ENCODE results near the gene CCDC57.

CCDC57 gene

DNA sequence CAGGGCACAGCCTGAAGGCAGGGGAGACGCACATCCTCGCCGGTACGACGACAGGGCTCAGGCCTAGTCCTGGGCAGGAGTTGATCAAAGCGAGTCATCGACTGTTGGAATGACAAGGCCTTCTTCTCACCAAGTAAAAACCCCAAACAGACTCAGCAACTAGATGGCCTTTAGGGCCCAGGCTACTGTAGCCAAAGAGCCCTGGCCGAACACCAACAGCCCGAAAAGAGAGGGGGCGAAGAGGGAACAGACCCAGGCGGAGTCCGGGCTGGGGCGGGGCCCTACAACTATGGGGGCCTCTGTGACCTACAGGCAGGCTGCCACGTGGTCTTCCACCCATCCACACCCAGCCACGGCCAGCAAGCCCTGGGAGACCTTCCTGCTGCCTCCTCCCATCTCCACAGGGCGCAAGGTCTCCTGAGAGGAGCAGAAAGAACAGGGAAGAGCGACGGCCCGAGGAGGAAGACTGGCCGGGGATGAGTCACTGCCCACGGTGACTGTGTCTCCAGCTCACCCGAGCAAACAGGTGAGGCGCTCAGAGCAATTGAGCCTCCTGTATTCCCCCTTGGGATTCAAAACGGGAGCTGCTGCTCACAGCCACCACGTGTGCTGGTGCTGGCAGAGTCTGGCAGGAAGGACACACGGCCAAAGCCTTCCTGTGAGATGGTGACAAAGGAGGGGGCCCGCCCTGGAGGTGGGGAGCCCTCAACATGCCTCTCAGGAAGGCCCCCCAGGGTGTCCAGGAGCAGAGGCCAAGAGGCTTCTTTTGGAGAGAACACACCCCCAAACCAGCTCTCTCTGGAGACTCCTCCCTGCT, 33.9 kb upstream of the CCDC57 start:
- no peak for DNase-seq (ENCODE audit: low spot score)

DNA sequence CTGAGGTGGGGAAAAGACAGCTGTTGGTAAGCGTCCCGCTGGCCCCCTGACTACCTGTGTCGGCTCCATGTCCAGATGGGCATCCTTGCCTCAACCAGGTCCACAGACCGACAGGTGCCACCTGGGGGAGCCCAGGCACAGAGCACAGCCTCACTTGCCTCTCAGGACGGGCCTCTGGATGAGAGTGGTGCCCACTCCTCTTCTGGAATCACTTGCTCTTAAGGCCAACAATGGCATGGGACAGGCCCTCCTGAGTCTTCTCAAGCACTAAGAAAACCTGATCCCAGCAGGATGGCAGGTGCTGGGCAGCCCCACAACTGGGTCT, 33.4 kb upstream of the CCDC57 start:
- DNase-seq (ENCODE audit: low spot score): no peak

DNA sequence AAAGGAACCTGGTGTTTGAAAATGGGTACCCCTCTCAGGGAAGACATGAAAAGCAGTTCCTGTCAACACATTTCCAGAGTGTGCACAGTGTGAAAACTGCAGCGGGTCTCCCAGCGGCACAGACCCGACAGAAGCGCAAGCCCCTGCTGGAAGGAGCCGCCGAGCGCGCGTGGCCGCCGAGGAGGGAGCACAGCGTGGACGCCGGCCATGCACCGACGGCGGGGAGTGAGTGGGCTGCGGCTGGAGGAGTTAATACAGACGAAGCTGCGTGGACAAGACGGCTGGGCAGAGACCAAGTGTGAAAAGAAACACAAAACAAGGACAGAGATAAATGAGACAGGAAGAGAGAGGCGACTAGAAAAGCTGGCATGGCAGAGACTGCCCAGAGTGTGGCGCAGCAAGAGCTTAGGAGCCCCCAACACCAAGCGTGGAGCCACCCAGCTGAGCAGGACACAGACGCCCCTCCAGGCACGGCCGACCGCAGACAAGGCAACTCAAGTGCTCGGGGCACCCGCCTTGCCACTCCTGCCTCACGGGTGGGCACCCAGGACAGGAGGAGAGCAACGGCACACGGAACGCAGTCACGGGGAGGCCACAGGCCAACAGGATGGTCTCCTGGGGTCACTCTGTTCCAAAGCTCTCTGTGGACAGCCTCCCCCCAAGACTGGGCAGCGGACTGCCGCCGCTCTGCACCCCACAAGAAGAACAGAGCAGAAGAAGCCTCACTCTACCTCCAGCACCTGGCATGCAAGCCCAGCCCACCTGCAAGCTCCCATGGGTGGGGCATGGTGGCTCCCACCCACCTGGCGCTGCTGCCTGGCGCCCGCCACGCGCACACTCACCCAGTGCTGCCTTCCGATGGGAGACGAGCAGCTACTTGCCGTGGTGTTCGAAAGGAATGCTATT, 32.7 kb upstream of the CCDC57 start:
- DNase-seq (ENCODE audit: low spot score): no peak

DNA sequence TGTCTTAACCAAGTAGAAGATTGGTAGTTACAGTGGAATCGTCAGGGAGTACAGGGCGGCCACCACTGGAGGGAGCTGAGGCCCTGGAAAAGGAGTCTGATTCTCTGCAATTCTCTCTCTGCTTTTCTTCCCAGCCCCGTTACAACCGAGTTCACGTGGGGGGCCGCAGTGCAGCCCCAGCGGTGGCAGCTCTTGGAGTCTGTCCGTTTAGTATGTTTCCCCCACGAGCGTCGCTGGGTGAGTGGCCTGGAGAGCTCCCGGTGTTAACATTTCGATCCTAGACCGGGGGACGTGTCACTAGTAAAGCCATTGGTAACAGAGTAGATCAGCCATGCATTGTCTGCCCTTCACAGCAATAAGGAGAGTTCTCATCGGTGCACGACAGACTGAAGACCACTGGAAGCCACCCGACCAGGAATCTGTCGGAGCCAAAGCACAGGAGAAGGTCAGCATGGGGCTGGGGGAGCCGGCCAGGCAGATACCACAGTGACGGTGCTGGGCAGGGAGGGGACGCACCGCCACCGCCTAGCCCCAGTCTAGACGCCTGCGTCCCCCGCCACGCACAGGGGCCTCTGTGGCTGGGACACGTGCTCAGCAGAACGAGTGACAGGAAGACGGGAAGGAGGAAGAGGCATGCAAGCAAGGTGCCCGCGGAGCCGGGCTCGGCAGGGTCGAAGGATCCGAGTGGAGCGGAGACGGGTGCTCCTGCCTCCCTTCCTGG, 31.9 kb upstream of the CCDC57 start:
- no peak for DNase-seq (ENCODE audit: low spot score)

DNA sequence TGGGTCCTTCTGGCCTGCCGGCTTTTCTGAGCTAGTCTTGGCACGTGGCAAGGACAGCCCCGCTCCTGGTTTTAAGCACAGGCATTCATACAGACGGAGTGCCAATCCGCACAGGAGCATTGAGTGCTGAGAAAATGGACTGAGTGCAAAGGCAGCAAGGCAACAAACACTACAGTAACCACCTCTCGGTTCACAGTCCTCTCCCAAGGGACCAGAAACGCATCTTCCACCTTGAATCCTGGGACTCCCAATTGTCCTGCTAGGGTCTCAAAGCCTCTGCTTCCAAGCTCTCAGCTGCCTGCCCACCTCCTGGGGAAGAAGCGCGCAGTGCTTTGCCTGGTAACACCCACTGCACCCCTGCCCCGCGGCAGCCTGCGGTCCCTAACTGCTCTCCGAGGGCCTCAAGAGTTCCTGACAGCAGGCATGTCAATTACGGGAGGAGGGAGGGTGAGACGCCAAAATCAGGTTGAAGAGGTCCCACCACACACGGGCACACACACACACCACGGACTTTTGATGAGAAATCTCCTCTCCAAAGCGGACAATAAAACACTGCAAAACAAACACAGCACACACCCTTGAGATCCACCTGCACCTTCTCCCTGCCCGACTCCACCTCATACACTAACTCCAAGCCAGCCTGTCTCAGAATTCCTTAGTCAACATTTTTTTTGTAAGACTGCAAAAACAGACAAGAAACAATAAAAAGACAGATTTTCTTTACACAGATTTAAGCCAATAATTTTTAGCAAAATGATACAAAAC, 31.2 kb upstream of the CCDC57 start:
- no peak for DNase-seq (ENCODE audit: low spot score)

DNA sequence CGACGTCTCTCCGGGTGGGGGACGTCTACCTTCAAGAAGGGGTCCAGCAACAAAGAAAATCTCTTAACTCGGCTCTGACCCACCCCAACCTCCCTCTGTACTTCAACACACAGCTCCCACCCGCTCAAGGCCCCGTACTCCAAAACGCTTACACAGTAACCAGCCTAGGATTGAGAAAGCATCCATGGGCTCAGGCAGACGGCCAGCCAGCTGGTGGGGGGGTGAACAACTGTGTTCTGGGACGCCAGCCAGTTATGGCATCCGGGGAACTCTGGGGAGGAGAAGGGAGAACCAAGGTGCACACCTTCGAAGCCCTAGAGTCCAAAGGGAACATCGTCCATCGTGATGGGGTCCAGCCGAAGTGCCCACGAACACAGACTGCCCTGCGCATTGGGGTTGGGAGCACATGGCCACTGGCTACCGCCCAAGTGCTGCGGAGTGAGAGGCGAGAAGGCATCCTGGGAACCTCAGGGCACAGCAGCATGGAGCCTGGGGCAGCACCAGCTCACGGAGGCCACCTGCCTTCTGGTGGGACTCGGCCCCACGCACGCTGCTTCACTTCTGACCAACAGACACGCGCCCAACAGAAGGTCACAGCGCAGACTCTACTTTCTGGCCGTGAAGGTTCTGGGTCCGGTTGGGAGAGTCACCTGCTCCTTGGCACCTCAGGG, 30.5 kb upstream of the CCDC57 start:
- no peak for DNase-seq (ENCODE audit: low spot score)

DNA sequence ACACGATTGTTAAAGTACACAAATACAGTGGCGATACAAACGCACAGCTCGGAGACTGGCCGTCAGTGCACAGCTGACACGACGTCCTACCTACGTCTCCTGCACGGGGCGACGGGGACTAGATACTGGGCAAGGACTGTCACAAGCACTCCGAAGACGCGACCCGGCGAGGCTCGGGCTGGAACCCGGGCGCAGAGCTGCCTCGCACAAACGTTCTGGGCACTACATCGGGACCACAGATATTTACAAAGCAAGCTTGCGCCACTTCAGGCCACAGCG, 30.0 kb upstream of the CCDC57 start:
- DNase-seq (ENCODE audit: low spot score): no peak

DNA sequence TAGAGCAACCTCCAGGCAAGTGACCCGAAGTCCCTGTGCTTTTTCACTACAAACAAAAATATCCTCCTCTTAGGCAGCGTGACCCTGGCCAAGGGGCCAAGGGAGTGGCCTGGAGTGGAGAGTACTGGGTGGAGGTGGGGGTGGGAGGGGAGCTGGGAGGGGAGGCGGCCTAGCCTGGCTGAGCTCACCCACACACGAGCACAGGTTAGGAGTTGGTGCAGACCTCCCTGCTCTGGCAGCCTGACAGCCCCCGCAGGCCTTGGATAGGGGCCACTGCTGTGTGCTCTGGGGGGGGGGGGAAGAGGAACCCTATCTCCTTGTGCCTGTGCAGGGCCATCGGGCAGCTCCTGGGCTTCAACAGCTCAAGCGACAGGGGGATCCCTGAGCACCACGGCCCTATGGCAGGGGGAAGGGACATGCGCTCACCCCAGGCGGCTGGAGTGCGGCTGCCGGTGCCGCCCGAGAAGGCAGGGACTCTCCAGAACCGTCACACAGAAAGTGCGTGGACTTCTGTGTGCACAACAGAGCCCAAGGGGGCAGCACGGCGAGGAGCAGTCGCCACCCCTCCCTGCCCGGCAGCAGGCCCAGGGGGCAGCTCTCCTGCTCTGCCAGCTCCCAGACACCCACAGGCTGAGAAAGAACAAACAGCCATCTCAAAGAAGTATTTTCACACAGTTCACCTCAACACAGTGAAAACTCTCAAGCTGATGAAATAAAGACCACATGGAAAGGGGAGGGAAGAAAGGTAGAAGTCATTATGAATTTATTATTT, 29.5 kb upstream of the CCDC57 start:
- DNase-seq (ENCODE audit: low spot score): no peak

DNA sequence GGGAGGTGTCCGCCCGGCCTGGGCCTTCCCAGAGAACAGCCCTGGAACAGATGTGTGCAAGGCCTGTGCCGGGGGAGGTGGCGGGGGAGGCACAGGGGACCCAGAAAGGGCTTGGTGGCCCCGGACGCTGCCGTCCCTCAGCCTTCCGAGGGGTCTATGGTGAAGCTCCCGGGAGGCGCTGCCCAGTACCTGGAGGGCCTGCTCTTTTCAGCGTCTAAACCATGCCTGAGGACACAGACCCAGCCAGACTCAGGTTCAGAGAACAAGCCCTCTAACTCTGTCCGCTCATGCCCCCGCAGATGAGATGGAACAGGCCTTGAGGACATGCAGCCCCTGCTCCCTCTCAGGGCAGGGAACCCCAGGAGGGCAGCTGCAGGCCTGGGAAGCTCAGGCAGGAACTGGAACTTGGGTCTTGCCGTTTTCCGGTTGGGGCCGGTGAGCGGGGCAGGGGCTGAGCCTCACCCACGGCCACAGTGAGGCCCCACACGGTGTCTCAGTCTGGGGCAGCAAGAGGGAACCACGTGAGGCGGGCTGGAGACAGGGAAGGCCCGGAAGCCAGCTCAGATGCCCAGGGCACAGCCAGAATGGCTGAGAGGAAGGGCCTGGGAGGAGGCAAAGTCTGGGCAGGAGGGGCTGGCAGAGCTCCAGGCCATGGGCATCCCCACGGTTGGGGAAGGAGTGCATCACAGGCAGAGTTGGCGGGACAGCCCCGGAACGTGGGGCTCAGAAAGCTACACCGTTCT, 28.7 kb upstream of the CCDC57 start:
- peak; percentile 22 for DNase-seq (ENCODE audit: low spot score)

DNA sequence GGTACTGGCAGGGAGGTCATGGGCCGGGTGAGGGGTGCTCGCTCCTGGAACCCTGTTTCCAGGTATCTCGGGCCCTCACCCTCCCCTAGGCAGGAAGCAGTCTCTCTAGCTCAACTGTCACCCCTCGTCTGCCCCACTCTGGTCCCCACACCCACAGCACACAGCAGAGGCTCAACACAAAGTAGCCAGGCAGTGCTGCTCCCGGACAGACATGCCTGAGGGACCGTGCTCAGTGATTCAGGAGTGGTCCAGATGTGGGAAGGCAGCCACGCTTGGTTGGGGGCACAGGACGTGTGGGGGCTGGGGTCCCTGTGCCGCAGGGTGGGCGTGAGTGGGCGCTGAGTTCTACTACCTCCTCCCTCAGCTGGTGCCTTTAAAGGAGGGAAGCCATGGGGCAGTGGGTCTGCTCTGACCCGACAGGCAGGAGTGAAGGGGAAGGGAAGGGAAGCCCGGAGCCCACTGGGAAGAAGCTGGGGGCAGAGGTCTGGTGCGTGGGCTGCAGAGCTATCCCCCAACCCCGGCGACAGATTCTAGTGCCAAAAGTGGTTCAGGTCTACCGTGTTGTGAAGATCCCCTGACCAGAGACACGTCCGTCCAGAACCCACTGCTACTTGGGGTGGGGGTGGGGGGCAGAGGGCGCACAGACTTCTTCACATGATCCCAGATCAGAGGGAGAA, 28.0 kb upstream of the CCDC57 start:
- DNase-seq (ENCODE audit: low spot score): no peak

DNA sequence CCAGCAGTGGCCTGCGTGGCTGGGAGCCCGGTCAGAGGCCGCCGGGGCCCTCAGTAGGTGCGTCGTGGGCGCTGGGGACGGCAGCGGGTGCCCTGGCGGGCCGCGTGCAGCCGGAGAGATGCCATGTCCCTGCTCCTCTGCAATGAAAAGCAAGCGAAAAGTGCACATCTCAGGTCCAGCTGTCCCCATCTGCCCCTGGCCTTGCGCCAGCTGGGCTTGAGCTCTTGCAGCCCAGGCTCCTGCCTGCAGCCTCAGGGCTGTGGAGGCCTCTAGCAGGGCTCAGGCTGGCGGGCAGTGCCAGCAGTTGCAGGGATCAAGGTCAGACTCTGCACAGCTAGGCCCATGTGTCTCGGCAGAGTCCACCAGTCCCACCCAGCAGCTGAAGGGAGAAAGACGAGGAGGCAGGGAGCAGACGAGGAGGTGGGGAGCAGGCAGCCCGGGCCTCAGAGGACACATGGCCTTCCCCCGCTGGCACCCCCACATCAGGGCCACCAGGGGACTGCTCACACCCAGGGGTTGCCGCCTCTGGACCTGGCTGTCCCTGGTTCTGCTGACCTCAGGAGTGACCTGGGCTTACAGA, 27.4 kb upstream of the CCDC57 start:
- DNase-seq (ENCODE audit: low spot score): no peak

DNA sequence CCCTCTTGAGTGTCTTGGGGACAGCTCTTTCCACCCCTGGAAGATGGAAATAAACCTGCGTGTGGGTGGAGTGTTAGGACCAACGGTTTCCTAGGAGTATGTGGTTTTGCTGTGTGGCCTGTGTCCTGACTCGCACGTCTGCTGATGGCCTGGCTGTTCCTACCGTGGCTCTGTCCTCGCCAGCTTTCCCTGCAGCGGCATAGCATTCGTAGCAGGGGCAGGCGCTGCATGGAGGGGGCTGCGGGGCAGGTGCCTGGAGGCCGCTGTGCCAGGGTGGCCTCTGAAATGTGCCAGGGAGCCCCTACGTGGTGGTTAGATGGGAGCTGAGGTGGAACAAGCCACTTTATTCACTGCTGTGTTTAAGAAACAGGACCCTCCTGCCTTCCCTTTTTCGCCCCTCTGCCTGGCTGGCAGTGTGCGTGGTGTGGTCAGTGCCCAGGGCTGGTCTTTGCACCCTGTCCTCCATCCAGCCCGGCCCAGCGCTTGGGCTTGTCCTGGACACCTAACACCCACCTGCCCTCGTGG, 26.8 kb upstream of the CCDC57 start:
- no peak for DNase-seq (ENCODE audit: low spot score)

DNA sequence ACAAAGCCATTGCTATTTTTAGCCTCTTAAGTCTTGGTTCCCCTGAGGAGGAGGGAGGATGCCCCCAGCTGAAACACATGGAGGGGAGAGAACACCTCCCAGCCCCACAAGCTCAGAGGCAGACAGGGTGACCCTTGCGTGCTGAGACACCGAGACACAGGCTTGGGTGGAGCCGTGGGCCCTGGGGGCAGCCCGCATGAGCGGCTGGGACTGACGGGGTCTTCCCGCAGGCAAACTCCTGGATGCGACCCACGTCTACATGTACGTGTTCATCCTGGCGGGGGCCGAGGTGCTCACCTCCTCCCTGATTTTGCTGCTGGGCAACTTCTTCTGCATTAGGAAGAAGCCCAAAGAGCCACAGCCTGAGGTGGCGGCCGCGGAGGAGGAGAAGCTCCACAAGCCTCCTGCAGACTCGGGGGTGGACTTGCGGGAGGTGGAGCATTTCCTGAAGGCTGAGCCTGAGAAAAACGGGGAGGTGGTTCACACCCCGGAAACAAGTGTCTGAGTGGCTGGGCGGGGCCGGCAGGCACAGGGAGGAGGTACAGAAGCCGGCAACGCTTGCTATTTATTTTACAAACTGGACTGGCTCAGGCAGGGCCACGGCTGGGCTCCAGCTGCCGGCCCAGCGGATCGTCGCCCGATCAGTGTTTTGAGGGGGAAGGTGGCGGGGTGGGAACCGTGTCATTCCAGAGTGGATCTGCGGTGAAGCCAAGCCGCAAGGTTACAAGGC, 26.0 kb upstream of the CCDC57 start:
- DNase-seq (ENCODE audit: low spot score): peak; percentile 80

DNA sequence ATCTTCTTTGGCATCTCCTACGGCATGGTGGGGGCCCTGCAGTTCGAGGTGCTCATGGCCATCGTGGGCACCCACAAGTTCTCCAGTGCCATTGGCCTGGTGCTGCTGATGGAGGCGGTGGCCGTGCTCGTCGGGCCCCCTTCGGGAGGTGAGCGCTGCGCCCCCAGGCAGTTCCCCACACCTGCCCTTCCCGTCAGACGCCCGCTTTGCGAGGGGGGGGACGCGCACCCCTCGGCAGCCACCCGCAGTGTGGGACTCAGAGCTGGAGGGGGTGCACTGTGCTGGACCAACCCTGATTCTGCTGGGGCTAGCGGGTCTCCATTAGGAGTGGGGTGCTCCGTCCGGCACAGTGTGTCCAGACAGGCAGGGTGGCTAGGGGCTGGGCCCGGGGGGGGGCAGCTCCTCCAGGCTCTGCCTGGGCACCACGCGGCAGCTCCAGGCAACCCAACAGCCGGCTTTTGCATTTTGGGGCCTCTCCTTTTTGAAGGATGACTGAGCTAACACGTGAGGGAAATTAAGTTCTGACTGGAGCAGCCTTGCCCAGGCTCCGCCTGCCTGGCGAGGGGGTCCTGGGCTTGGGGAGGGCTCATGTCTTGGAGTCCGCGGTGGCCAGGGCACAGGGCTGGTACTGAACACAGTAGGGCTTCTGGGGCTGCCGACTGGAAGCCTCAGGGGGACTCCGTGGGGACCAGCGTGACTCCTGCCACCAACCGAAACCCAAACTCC, 25.3 kb upstream of the CCDC57 start:
- DNase-seq (ENCODE audit: low spot score): no peak

DNA sequence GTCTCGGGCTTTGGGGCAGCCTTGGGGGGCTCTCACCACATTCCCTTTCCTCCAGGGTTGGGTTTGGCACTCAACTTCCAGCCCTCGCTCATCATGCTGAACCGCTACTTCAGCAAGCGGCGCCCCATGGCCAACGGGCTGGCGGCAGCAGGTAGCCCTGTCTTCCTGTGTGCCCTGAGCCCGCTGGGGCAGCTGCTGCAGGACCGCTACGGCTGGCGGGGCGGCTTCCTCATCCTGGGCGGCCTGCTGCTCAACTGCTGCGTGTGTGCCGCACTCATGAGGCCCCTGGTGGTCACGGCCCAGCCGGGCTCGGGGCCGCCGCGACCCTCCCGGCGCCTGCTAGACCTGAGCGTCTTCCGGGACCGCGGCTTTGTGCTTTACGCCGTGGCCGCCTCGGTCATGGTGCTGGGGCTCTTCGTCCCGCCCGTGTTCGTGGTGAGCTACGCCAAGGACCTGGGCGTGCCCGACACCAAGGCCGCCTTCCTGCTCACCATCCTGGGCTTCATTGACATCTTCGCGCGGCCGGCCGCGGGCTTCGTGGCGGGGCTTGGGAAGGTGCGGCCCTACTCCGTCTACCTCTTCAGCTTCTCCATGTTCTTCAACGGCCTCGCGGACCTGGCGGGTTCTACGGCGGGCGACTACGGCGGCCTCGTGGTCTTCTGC, 24.6 kb upstream of the CCDC57 start:
- DNase-seq (ENCODE audit: low spot score): no peak

DNA sequence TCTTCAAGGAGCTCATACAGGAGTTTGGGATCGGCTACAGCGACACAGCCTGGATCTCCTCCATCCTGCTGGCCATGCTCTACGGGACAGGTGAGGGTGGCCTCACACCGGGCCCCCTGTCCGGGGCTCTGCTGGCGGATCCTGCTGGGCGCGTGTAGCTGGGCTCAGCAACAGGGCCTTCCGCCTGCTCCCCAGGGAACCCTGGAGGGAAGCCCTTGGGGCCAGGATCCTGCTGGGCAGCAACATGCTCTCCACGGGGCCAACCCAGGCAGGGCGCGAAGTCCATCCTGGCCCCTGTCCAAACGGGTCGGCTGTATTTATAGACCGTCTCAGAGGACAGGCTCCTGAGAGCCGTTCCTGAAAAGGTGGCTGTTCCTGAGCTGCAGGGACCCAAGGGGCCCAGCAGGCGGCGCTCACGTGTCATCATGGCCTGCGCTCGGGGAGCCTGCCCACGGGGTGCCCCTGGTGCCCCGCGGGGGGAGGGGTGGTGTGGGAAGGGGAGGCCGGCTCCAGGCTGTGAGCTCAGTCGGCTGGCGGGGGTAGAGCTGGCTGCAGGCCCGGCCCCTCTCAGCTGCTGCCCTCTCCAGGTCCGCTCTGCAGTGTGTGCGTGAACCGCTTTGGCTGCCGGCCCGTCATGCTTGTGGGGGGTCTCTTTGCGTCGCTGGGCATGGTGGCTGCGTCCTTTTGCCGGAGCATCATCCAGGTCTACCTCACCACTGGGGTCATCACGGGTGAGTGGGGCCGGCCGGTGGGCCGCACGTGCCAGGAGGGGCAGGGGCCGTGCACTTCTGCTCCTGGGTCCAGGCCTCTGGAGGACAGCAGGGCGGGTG, 23.7 kb upstream of the CCDC57 start:
- DNase-seq (ENCODE audit: low spot score): peak; percentile 70
